NOMO-1 treated with DMSO at 0.1 percent for 48 hours (cell line): Measurements from ENCODE around the gene RERE.

Source experiments
- DNase-seq: peaks from one replicate; lab custom pipeline; 2025; ENCODE audit not compliant: unreplicated experiment; lab: John Stamatoyannopoulos, UW

RERE gene

GRCh38 chr1:8486047-8486446 is 331.4 kb downstream of the RERE start:
- no peak for DNase-seq

GRCh38 chr1:8483586-8483985 is 333.9 kb downstream of the RERE start:
- no peak for DNase-seq

GRCh38 chr1:8482979-8483381 is 334.5 kb downstream of the RERE start:
- DNase-seq: no peak

GRCh38 chr1:8481650-8482380 is 335.6 kb downstream of the RERE start:
- no peak for DNase-seq

GRCh38 chr1:8478566-8478965 is 338.9 kb downstream of the RERE start:
- DNase-seq: no peak

GRCh38 chr1:8477983-8478362 is 339.5 kb downstream of the RERE start:
- no peak for DNase-seq

- no peak for DNase-seq
Observed at GRCh38 chr1:8477166-8477982, 340.1 kb downstream of the RERE start.

- peak; percentile 63 for DNase-seq
Observed at GRCh38 chr1:8476006-8476405, 341.4 kb downstream of the RERE start.

- DNase-seq: no peak
Observed at GRCh38 chr1:8474369-8474768, 343.1 kb downstream of the RERE start.

- no peak for DNase-seq
Observed at GRCh38 chr1:8473891-8474300, 343.5 kb downstream of the RERE start.

- no peak for DNase-seq
Observed at GRCh38 chr1:8473121-8473875, 344.1 kb downstream of the RERE start.

GRCh38 chr1:8472668-8473067 is 344.8 kb downstream of the RERE start:
- DNase-seq: no peak

- DNase-seq: no peak
Observed at GRCh38 chr1:8471451-8471850, 346.0 kb downstream of the RERE start.

- DNase-seq: no peak
Observed at GRCh38 chr1:8468751-8469150, 348.7 kb downstream of the RERE start.

- DNase-seq: no peak
Observed at GRCh38 chr1:8467308-8467707, 350.1 kb downstream of the RERE start.

- DNase-seq: no peak
Observed at GRCh38 chr1:8465692-8466091, 351.7 kb downstream of the RERE start.

- DNase-seq: no peak
Observed at GRCh38 chr1:8465013-8465412, 352.4 kb downstream of the RERE start.

GRCh38 chr1:8464377-8464776 is 353.1 kb downstream of the RERE start:
- no peak for DNase-seq

GRCh38 chr1:8463144-8463927 is 354.1 kb downstream of the RERE start:
- DNase-seq: no peak

GRCh38 chr1:8462371-8462892 is 355.0 kb downstream of the RERE start:
- DNase-seq: no peak
